Aorta (tissue), 5 donors: ENCODE data around the gene SHC2. TPM values are rescaled to one million over a fixed set of nuclear protein-coding genes. Genes with fewer than 3 reads are reported as not detected.
"Not testable (repeated sequence)": the region's sequence is repeated elsewhere in the genome, so short reads cannot be mapped to it uniquely, and the experiment has no call there.

ENCODE experiments used
- ATAC-seq: fragments of 200-7000 bp; cut with Tn5 transposase; one replicate; pipeline ENCODE4 v1.9.1; 2022; ENCODE audit warnings: moderate library complexity; ENCODE audit not compliant: low FRiP score
- DNase-seq, 2 donors: peaks; one replicate each; pipeline ENCODE4 v3.0.0-alpha.2; 2020
- H3K27ac ChIP-seq, 2 donors: one replicate each; pipeline ENCODE4 v1.5.1; 2013; ENCODE audit warnings: low read length in 2 of 2, mild to moderate bottlenecking in 2 of 2, moderate library complexity in 2 of 2, control low read depth in 1 of 2, inconsistent platforms in 1 of 2, low read depth in 1 of 2
- H3K27me3 ChIP-seq, 2 donors: one replicate each; pipeline ENCODE4 v1.6.1; 2013; ENCODE audit warnings: control low read depth in 1 of 2, low read length in 1 of 2, mild to moderate bottlenecking in 1 of 2, moderate library complexity in 1 of 2; ENCODE audit not compliant: insufficient read depth in 2 of 2, control insufficient read depth in 1 of 2
- H3K36me3 ChIP-seq, 2 donors: one replicate each; pipeline ENCODE4 v1.6.1; 2013; ENCODE audit warnings: control low read depth in 1 of 2, low read length in 1 of 2, mild to moderate bottlenecking in 1 of 2; ENCODE audit not compliant: insufficient read depth in 2 of 2, control insufficient read depth in 1 of 2
- H3K4me1 ChIP-seq, 2 donors: one replicate each; pipeline ENCODE4 v1.6.1; 2013; ENCODE audit warnings: low read length in 2 of 2, control low read depth in 1 of 2, mild to moderate bottlenecking in 1 of 2, moderate library complexity in 1 of 2; ENCODE audit not compliant: insufficient read depth in 2 of 2, control insufficient read depth in 1 of 2
- H3K4me3 ChIP-seq, 2 donors: one replicate each; pipeline ENCODE4 v1.5.1; 2013; ENCODE audit warnings: low read length in 2 of 2, control low read depth in 1 of 2, mild to moderate bottlenecking in 1 of 2
- H3K9me3 ChIP-seq: one replicate; pipeline ENCODE4 v1.6.1; 2013; ENCODE audit warnings: mild to moderate bottlenecking, low read length; ENCODE audit not compliant: control insufficient read depth
- WGBS, 2 donors: extraction: QIAGEN DNeasy Blood & Tissue Kit; methylation state at CpG; one replicate each; pipeline ENCODE4 v1.1.7; 2013; 5-methylcytosine and 5-hydroxymethylcytosine counted together
- intact Hi-C, 2 donors: fragments of 100-400 bp; cut with DNase I; formaldehyde crosslinking; loops; one replicate each; pipeline versions ENCODE4 v1.14.2 to v1.15.0; 2022
- polyA plus RNA-seq, 2 donors: library from polyadenylated mRNA; stranded (reverse); fragments of 200-250 nt; gene quantifications; one replicate each; pipeline ENCODE4 v1.2.3, GENCODE V29; 2013
- total RNA-seq, 2 donors: library from RNA; stranded (reverse); fragmentation: NEBNext Ultra II Directional; extraction: Animal tissue kit (Norgen Biotek cat#: 25700); gene quantifications; one replicate each; pipeline ENCODE4 v1.2.1, GENCODE V29; 2021
- donor health status: healthy with polysubstance abuse.
- donor health status: Bipolar disorder and iron deficiency.
- donor health status: DM: no; HTN: no; CAD: no.
- donor health status: DM: no; HTN: no; CAD: no.
- donor health status: DM: yes; HTN: yes; CAD: no.

Gene SHC2
- total and polyA plus RNA-seq, 4 donors = 7.3 to 31.4 (median 10.3) TPM

GRCh38 chr19:455851-456546 lies 4.8 kb downstream of the SHC2 start:
- Histone ChIP-seq H3K36me3 (no peaks in the 10 kb centered on the region), H3K4me3 (no peak overlapping the region), H3K27ac (no peak overlapping the region), H3K4me1 (no peaks in the 10 kb centered on the region), H3K27me3 (no peaks in the 10 kb centered on the region), H3K9me3 (no peaks in the 10 kb centered on the region)
- ATAC-seq (no peak), DNase-seq (peak in 1 of 2 donors; percentile 64)
- intact Hi-C loops = no loop called here
- 91 to 92% methylated on average over 31 of the region's 31 CpGs for WGBS, 2 donors

- 97% methylated on average over 39 of the region's 39 CpGs for WGBS, 2 donors
- DNase-seq (peak in 1 of 2 donors; percentile 67), ATAC-seq (no peak)
- Histone ChIP-seq H3K27me3 (no peaks in the 10 kb centered on the region), H3K4me3 (no peak overlapping the region), H3K36me3 (no peaks in the 10 kb centered on the region), H3K4me1 (no peaks in the 10 kb centered on the region), H3K9me3 (no peaks in the 10 kb centered on the region), H3K27ac (no peak overlapping the region)
- intact Hi-C loops = no loop called here
These were observed 5.7 kb downstream of the SHC2 start for GRCh38 chr19:455031-455705.

GRCh38 chr19:453606-454005 lies 7.2 kb downstream of the SHC2 start:
- no peak for ATAC-seq
- 94 to 96% methylated on average over 22 of the region's 22 CpGs for WGBS, 2 donors

GRCh38 chr19:452829-453228 lies 8.0 kb downstream of the SHC2 start:
- Histone ChIP-seq H3K9me3 (no peaks in the 10 kb centered on the region), H3K36me3 (no peaks in the 10 kb centered on the region), H3K27ac (no peak overlapping the region), H3K4me3 (no peak overlapping the region), H3K4me1 (no peaks in the 10 kb centered on the region), H3K27me3 (no peaks in the 10 kb centered on the region)
- 94 to 96% methylated on average over 16 of the region's 16 CpGs for WGBS, 2 donors
- ATAC-seq (no peak), DNase-seq (peak in 1 of 2 donors; percentile 69)
- intact Hi-C loops = no loop called here

More at GRCh38 chr19:453606-454005, 7.2 kb downstream of the SHC2 start:
- H3K4me3 ChIP-seq = no peak overlapping the region
- no peaks in the 10 kb centered on the region for H3K9me3 ChIP-seq
- H3K27me3 ChIP-seq = no peaks in the 10 kb centered on the region
- intact Hi-C loops = no loop called here
- H3K36me3 ChIP-seq = no peaks in the 10 kb centered on the region
- H3K4me1 ChIP-seq = no peaks in the 10 kb centered on the region
- no peak overlapping the region for H3K27ac ChIP-seq
- no peak for DNase-seq

GRCh38 chr19:450912-451481 lies 9.8 kb downstream of the SHC2 start:
- ATAC-seq, H3K4me3 ChIP-seq, intact Hi-C loops, H3K27me3 ChIP-seq, H3K9me3 ChIP-seq, H3K36me3 ChIP-seq, H3K27ac ChIP-seq, H3K4me1 ChIP-seq, DNase-seq: not testable (repeated sequence)
- WGBS, 2 donors = 95 to 98% methylated on average over 33 of the region's 33 CpGs

DNA sequence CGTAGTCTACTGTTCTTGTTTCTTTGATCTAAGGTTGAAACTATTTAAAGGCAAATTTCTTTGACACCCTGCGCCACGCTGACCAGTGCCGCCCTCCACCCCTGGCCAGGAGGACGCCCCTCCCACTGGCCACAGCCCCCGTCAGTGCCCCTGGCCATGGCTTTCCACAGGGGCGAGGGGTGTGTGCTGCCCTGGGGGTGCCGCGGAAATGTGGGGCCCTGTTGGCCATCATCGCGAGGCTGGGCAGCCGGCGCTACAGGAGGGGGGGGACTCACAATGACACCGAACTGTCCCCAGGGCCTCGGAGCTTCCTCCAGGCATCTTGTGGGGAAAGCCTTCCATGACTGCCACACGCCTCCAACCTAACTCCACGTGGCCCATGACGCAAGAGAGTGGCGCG lies 10.9 kb downstream of the SHC2 start:
- Histone ChIP-seq H3K27me3 (no peaks in the 10 kb centered on the region), H3K36me3 (no peaks in the 10 kb centered on the region), H3K9me3 (no peaks in the 10 kb centered on the region), H3K4me3 (no peak overlapping the region), H3K4me1 (no peaks in the 10 kb centered on the region), H3K27ac (no peak overlapping the region)
- intact Hi-C loops = no loop called here
- DNase-seq (peak in 1 of 2 donors; percentile 68), ATAC-seq (no peak)
- WGBS, 2 donors = 93 to 94% methylated on average over 20 of the region's 20 CpGs

DNA sequence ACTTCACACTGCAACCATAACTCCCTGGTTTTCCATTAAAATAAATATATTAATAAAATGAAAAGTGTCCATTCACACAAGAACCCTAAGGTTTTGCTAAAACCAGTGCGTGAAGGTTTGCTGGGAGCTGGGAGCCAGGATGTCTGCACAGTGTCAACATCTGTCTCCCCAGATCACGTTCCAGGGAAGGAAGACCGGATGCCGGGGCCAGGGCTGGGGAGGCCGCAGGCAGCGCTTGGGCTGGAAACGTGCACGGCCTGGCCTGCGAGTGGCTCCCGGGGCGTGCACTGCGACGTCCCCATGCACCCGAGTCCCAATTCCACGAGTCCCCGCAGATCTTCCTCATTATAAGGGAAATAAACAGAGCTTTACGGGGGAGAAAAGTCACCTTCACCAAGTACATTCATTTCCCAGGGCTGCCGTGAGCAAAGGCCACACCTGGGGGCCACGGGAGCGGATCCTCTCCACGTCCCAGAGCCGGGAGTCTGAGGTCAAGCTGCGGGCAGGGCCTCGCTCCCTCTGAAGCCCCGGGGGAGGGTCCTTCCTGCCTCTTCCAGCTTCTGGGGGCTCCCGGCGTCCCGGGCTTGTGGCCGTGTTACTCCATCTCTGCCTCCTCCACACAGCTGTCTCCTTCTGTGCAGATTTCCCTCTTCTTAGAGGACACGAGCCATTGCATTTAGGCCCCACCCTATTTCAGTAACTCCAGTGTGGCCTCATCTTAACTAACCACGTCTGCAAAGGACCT lies 12.8 kb downstream of the SHC2 start:
- ATAC-seq (peak; percentile 41), DNase-seq (peak in 1 of 2 donors; percentile 71)
- Histone ChIP-seq H3K4me3 (no peak overlapping the region), H3K27me3 (no peaks in the 10 kb centered on the region), H3K9me3 (no peaks in the 10 kb centered on the region), H3K27ac (no peak overlapping the region), H3K36me3 (no peaks in the 10 kb centered on the region), H3K4me1 (no peaks in the 10 kb centered on the region)
- intact Hi-C loops = no loop called here
- 72 to 75% methylated on average over 31 of the region's 31 CpGs for WGBS, 2 donors

DNA sequence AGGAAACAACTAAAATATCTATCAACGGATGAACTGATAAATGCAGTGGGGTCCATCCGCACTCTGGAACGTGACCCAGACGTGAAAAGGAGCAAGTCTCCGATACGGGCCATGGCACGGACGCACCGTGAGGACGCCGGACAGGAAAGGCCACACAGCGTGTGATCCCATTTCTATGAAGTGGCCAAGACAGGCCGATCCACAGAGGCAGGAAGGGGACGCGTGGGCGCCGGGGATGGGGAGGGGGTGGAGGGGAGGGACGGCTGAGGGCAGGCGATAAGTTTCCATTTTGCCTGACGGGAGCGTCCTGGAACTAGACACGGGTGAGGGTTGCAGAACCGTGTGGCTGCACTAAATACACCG lies 13.8 kb downstream of the SHC2 start:
- intact Hi-C loops = no loop called here

More for the DNA sequence above, 13.8 kb downstream of the SHC2 start:
- Histone ChIP-seq H3K27me3 (no peaks in the 10 kb centered on the region), H3K36me3 (no peaks in the 10 kb centered on the region), H3K4me1 (no peaks in the 10 kb centered on the region), H3K4me3 (no peak overlapping the region), H3K9me3 (no peaks in the 10 kb centered on the region), H3K27ac (no peak overlapping the region)
- ATAC-seq (no peak), DNase-seq (peak in 1 of 2 donors; percentile 70)
- WGBS, 2 donors = 90 to 91% methylated on average over 24 of the region's 24 CpGs
